BJ (cell line): ENCODE measurements around the gene CTNNBIP1. TPM values are rescaled to one million over a fixed set of nuclear protein-coding genes. Genes with fewer than 3 reads are reported as not detected.

Experiments used
- CTCF ChIA-PET: fragments of 350-600 bp; formaldehyde crosslinking; extraction: SDS; loops from one replicate; lab custom pipeline; 2021; ENCODE audit warnings: antibody characterized with exemption, inconsistent platforms; lab: Yijun Ruan, JAX
- POLR2A ChIA-PET: fragments of 300-600 bp; sonication (Branson Sonifier 250); formaldehyde crosslinking; extraction: SDS; loops from one replicate; lab custom pipeline; 2021; ENCODE audit warnings: antibody characterized with exemption; lab: Charles Lee
- DNase-seq: peaks from one replicate; pipeline ENCODE4 v3.0.0-alpha.2; 2011; ENCODE audit warnings: low read depth
- H3K27me3 ChIP-seq: 2 replicates; pipeline ENCODE4 v1.6.0; 2011; ENCODE audit warnings: low read length; ENCODE audit not compliant: control insufficient read depth, insufficient read depth
- H3K36me3 ChIP-seq: 2 replicates; pipeline ENCODE4 v1.5.1; 2011; ENCODE audit warnings: low read length; ENCODE audit not compliant: control insufficient read depth, insufficient read depth
- H3K4me3 ChIP-seq: 2 replicates; pipeline ENCODE4 v1.5.1; 2011; ENCODE audit warnings: low read depth, mild to moderate bottlenecking, control low read depth, low read length
- polyA plus RNA-seq: library from polyadenylated mRNA; depleted of rRNA; stranded (reverse); fragments of >200 nt; gene quantifications from 2 replicates; pipeline ENCODE4 v1.2.3, GENCODE V29; 2011
- TF ChIP-seq, protein P1 (sequence below): IDR thresholded peaks from 2 replicates; pipeline ENCODE4 v1.5.1; 2011; ENCODE audit warnings: low read depth, mild to moderate bottlenecking, control low read depth, inconsistent platforms, low read length, moderate library complexity; ENCODE audit not compliant: insufficient read depth

CTNNBIP1 gene
- polyA plus RNA-seq, 1 experiment, result 25.5 TPM

DNA sequence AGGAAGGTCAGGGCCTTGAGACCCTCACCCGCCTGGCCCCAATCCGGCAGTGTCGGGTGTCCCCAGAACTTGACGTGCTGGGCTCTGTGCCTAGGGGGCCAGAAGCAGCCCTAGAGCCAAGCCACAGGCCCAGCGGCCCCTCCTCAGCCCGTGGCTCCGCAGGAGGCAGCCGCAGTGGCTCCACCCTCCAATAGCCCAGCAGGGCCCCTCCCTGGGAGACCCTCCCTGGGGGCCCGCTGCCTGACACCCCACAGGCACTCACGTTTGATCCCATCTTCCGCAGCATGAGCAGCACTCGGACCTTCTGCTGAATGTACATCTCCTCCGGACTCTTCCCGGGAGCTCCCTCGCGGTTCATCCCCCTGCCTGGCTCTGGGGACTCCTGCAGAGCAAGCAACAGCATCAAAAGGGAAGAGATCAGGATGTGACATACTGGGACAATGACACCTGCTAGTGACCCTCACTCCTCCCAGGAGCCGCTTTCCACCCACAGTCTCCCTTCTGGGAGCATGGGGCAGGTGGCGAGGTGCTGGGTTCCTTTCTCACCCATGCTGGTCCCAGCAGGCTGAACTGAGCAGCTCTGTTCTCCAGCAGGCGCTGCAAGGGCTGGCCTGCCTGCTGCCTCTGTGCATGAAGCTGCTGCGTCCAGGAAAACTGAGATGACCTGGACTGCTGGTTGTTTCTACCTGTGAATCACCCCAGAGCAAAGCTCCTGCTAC, 38.2 kb downstream of the CTNNBIP1 start:
- no peak for DNase-seq
- TF ChIP-seq, protein P1, sequence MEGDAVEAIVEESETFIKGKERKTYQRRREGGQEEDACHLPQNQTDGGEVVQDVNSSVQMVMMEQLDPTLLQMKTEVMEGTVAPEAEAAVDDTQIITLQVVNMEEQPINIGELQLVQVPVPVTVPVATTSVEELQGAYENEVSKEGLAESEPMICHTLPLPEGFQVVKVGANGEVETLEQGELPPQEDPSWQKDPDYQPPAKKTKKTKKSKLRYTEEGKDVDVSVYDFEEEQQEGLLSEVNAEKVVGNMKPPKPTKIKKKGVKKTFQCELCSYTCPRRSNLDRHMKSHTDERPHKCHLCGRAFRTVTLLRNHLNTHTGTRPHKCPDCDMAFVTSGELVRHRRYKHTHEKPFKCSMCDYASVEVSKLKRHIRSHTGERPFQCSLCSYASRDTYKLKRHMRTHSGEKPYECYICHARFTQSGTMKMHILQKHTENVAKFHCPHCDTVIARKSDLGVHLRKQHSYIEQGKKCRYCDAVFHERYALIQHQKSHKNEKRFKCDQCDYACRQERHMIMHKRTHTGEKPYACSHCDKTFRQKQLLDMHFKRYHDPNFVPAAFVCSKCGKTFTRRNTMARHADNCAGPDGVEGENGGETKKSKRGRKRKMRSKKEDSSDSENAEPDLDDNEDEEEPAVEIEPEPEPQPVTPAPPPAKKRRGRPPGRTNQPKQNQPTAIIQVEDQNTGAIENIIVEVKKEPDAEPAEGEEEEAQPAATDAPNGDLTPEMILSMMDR, result no peak
- Histone ChIP-seq H3K27me3 (no peaks in the 10 kb centered on the region), H3K4me3 (no peak overlapping the region), H3K36me3 (peaks cover 1% of the 10 kb centered on the region; the same call in 1 of the 2 replicates)
- CTCF ChIA-PET, result interaction anchor here (0.8 to 5.5 kb wide), 4 partner anchors 71 to 269 kb away, joined by 3 to 45 read pairs (median 10); partner anchors contain the start of genes LZIC and NMNAT1
- POLR2A ChIA-PET, result no interaction called here

DNA sequence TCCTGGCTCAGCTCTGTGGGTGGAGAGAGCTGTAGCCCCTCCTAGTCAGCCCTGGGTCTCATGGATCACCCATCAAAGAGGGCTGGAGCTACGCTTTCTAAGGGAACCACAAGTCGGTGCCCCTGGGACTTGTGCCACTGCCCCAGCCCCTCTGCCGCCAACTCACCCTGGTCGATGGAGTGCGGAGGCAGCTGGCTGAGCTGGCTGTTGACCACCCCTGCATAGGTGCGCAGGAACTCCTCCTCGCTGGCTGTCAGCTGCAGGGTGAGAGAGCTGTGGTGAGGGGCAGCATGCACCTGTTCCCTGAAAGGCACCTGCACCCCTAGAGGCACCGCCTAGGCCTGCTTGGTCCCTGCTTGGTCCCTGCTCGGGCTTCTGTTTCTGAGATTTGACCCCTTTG, 39.0 kb downstream of the CTNNBIP1 start:
- DNase-seq, result no peak
- H3K4me3 ChIP-seq, result no peak overlapping the region
- no peaks in the 10 kb centered on the region for H3K27me3 ChIP-seq
- CTCF ChIA-PET, result interaction anchor here (0.8 to 5.5 kb wide), 3 partner anchors 72 to 256 kb away, joined by 4 to 50 read pairs (median 45); partner anchors contain the start of genes LZIC and NMNAT1
- H3K36me3 ChIP-seq, result peaks cover 1% of the 10 kb centered on the region; the same call in 1 of the 2 replicates
- TF ChIP-seq, protein P1, result no peak
- POLR2A ChIA-PET, result no interaction called here

DNA sequence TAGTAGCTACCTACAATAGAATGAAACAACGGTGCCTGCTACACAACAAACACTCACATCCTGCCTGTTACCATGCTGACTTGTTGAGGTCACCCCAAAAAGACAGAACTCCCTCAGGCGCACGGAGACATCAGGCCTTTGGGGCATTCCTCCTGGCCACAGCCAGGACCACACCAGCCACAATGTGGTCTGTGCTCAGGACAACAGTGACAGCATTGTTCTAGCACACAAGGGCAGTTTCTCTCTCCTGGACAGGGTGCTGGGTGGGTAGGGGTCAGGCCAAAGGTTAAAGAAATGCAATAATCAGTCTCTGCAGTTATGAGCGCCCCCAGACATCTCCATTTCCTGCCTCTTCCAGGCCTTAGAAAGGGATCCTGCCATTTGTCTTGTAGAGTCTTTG, 39.5 kb downstream of the CTNNBIP1 start:
- H3K27me3 ChIP-seq, result no peaks in the 10 kb centered on the region
- DNase-seq, result no peak
- ChIA-PET CTCF (interaction anchor here (0.8 to 4.2 kb wide), 3 partner anchors 85 to 255 kb away, joined by 4 to 50 read pairs (median 19); no protein-coding TSS in a partner anchor), POLR2A (no interaction called here)
- no peak overlapping the region for H3K4me3 ChIP-seq
- H3K36me3 ChIP-seq, result peaks cover 1% of the 10 kb centered on the region; the same call in 1 of the 2 replicates
- TF ChIP-seq, protein P1, result no peak

DNA sequence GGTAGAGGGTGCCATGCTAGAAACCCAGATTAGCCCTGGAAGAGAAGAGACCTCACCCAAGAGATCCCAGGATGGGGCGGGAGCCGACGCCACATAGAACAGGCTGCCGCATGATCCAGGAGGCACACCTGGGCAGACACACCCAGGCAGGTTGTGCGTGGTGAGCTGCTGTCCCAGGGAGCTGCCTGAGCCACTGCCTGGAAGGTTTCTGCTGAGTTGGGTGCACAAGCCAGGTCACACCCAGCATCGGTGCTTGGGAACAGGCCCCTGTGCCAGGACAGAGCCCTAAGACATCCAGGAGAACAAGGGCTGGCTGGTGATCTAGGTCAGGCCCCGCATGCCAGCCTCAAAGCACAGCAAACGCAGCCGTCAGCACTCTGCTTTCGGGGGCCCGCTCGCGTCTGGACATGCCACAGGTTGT, 40.2 kb downstream of the CTNNBIP1 start:
- CTCF ChIA-PET, result interaction anchor here (1.3 to 4.2 kb wide), 8 partner anchors 8 to 262 kb away, joined by 3 to 50 read pairs (median 9); partner anchors contain the start of genes LZIC and NMNAT1
- TF ChIP-seq, protein P1, result no peak
- Histone ChIP-seq H3K27me3 (no peaks in the 10 kb centered on the region), H3K36me3 (peaks cover 1% of the 10 kb centered on the region; the same call in 1 of the 2 replicates), H3K4me3 (no peak overlapping the region)
- DNase-seq, result no peak
- POLR2A ChIA-PET, result no interaction called here

DNA sequence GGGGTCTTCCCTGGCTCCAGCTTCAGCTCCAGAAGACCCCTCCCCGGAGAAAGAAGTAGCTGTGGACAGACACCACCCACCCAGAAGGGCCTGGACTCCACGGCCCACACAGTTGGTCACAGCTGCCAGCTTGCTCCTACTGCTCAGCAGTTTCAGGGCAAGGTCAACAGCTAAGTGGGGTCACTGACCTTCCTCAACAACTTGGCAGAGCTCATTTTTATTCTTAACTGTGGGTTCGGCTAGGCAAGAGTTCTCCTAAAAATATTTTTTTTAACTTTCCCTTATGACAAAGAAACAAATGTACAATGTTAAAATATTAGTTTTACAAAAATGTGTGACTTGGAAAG, 41.9 kb downstream of the CTNNBIP1 start:
- no peak for DNase-seq
- TF ChIP-seq, protein P1, result no peak
- ChIA-PET CTCF (interaction anchor here (0.7 to 4.2 kb wide), 26 partner anchors 10 to 331 kb away, joined by 3 to 50 read pairs (median 4); partner anchors contain the start of genes LZIC and NMNAT1), POLR2A (no interaction called here)
- peaks cover 1% of the 10 kb centered on the region; the same call in 1 of the 2 replicates for H3K36me3 ChIP-seq
- H3K4me3 ChIP-seq, result no peak overlapping the region
- H3K27me3 ChIP-seq, result no peaks in the 10 kb centered on the region
